ENCODE data around the gene MOV10. TPM values are rescaled to one million over a fixed set of nuclear protein-coding genes. Genes with fewer than 3 reads are reported as not detected.

The MOV10 gene
- total and polyA plus RNA-seq, 9 of the 15 experiments (the other 6 are each of a cell fraction or from before 2014, with no cell fraction given) = 16.7 to 105 (median 49.5) TPM

GRCh38 chr1:112708489-112708888, 34.0 kb downstream of the MOV10 start:
- ChIA-PET CTCF (ENCODE audit: low intra/inter-chr PET ratio) (interaction anchor here (3.2 kb wide), 1 partner anchor 318 kb away, joined by 21 read pairs; no protein-coding TSS in a partner anchor), POLR2A (interaction anchor here (0.6 to 2.4 kb wide), 6 partner anchors 9 to 737 kb away, joined by 3 to 15 read pairs (median 4); partner anchors contain the start of genes LRIG2 and ST7L)
- peaks cover 35% of the 10 kb centered on the region for H3K79me2 ChIP-seq (ENCODE audit: control insufficient read depth, insufficient read depth, low read length)
- no peaks in the 10 kb centered on the region for H3K9me3 ChIP-seq (replicated peaks; ENCODE audit: control insufficient read depth, insufficient read depth, low read depth, low read length)
- no peak overlapping the region for H3K9ac ChIP-seq (ENCODE audit: insufficient read depth in 1 of 2, low read depth in 2 of 2, low read length in 2 of 2)
- peaks cover 13% of the 10 kb centered on the region; the same call in 2 of the 3 replicates for H3K36me3 ChIP-seq (ENCODE audit: control insufficient read depth, insufficient read depth, low read length)
- WGBS (ENCODE audit: insufficient coverage, low coverage, missing lambda C conversion rate) = 47% methylated on average over 3 of the region's 3 CpGs
- FAIRE-seq (no peak), ATAC-seq (no peak), DNase-seq (ENCODE audit: extremely low read depth in 1 of 4, low spot score in 3 of 4) (peak in 2 of 4 experiments; percentile 32 to 47)
- in situ Hi-C loops (cut with MboI) = loop anchor here (5.0 kb wide), 3 partner anchors 91 to 316 kb away; partner anchors contain the start of genes CAPZA1 and ST7L
- BruUV-seq (replicated peaks) = no TSS peak
- H4K20me1 ChIP-seq (replicated peaks; ENCODE audit: control insufficient read depth, insufficient read depth, low read length) = no peaks in the 10 kb centered on the region
- H3K27ac ChIP-seq (ENCODE audit: extremely low read depth, low read depth, low read length) = no peak overlapping the region
- no peak overlapping the region for H3K4me3 ChIP-seq
- peak; percentile 37 for TF ChIP-seq BRF2 (IDR thresholded peaks at IDR 0.05; ENCODE audit: borderline replicate concordance, insufficient read depth, insufficient read length)
- no peak for TF ChIP-seq SREBF2 (CRISPR knock-in tag; IDR thresholded peaks at IDR 0.05)
- no peak for TF ChIP-seq CEBPB (tag; IDR thresholded peaks at IDR 0.05)
- TF ChIP-seq TCF3 (CRISPR knock-in tag; IDR thresholded peaks at IDR 0.05) = peak; percentile 57
- TF ChIP-seq TEAD4 (IDR thresholded peaks at IDR 0.05; ENCODE audit: low read length) = peak; percentile 32; the same call in 1 of the 2 replicates
- no peak for TF ChIP-seq TEAD4 (CRISPR knock-in tag; IDR thresholded peaks at IDR 0.05; ENCODE audit: borderline replicate concordance)
- no peak for TF ChIP-seq WHSC1 (IDR thresholded peaks at IDR 0.05; ENCODE audit: low read length)
- no peak for TF ChIP-seq ZBTB8A (IDR thresholded peaks at IDR 0.05; ENCODE audit: partially characterized antibody)
- TF ChIP-seq CBFA2T3 (IDR thresholded peaks at IDR 0.05) = peak; percentile 60
- TF ChIP-seq ELF1 (tag; IDR thresholded peaks at IDR 0.05) = no peak
- TF ChIP-seq CBFA2T2 (conservative IDR thresholded peaks at IDR 0.05) = 0 out of 2 replicates have a peak, but pooled peaks have one; percentile 16
- peak; percentile 36; the same call in 1 of the 2 replicates for TF ChIP-seq TAL1 (IDR thresholded peaks at IDR 0.05)
- TF ChIP-seq ARID1B (IDR thresholded peaks at IDR 0.05) = peak; percentile 37; the same call in 1 of the 2 replicates
- intact Hi-C loops (cut with micrococcal nuclease) = loop anchor here (10.0 kb wide), 1 partner anchor 244 kb away; no protein-coding TSS in a partner anchor
- H2AFZ ChIP-seq (ENCODE audit: low read depth, low read length) = no peak overlapping the region
- H3K9me1 ChIP-seq (ENCODE audit: control insufficient read depth, insufficient read depth, low read length) = no peaks in the 10 kb centered on the region
- H3K27me3 ChIP-seq (ENCODE audit: control insufficient read depth in 2 of 2, insufficient read depth in 2 of 2, low read length in 2 of 2) = no peaks in the 10 kb centered on the region
- H3K4me2 ChIP-seq (ENCODE audit: insufficient read depth, low read length) = no peak overlapping the region
- peaks cover 34 to 36% of the 10 kb centered on the region in 2 experiments for H3K4me1 ChIP-seq (replicated peaks in 1 of 2; ENCODE audit: control insufficient read depth in 2 of 2, insufficient read depth in 2 of 2, low read length in 2 of 2)
